Ascending aorta (tissue), 2 donors: ENCODE data around the gene PRPF40B. TPM values are rescaled to one million over a fixed set of nuclear protein-coding genes. Genes with fewer than 3 reads are reported as not detected.
"Not testable (repeated sequence)": the region's sequence is repeated elsewhere in the genome, so short reads cannot be mapped to it uniquely, and the experiment has no call there.

Experiments
- DNase-seq, 2 donors: peaks; one replicate each; pipeline ENCODE4 v3.0.0-alpha.2; 2019; ENCODE audit warnings: low spot score in 2 of 2
- H3K27ac ChIP-seq, 2 donors: fragments of 200-600 bp; sonication (generic); one replicate each; pipeline ENCODE4 v1.5.1; 2016 to 2017; ENCODE audit warnings: mild to moderate bottlenecking in 1 of 2
- H3K27me3 ChIP-seq: fragments of 200-600 bp; sonication (generic); one replicate; pipeline ENCODE4 v1.5.1; 2017
- H3K36me3 ChIP-seq, 2 donors: fragments of 200-600 bp; sonication (generic); one replicate each; pipeline ENCODE4 v1.5.1; 2016
- H3K4me1 ChIP-seq, 2 donors: fragments of 200-600 bp; sonication (generic); one replicate each; pipeline ENCODE4 v1.5.1; 2016 to 2017; ENCODE audit warnings: mild to moderate bottlenecking in 1 of 2
- H3K4me3 ChIP-seq, 2 donors: fragments of 200-600 bp; sonication (generic); one replicate each; pipeline ENCODE4 v1.5.1; 2016 to 2017; ENCODE audit warnings: mild to moderate bottlenecking in 1 of 2
- H3K9me3 ChIP-seq, 2 donors: fragments of 200-600 bp; sonication (generic); one replicate each; pipeline ENCODE4 v1.5.1; 2016
- intact Hi-C: fragments of 100-400 bp; cut with DNase I; formaldehyde crosslinking; loops from one replicate; pipeline ENCODE4 v1.15.1; 2023
- total RNA-seq: library from RNA; depleted of rRNA; stranded (reverse); fragments of >200 nt; gene quantifications from one replicate; pipeline ENCODE4 v1.1.0, GENCODE V29; 2016
- TF ChIP-seq, protein P1 (sequence below), 3 experiments: fragments of 200-600 bp in 2 of 3; fragments of 450-650 bp in 1 of 3; sonication (generic) in 2 of 3; IDR thresholded peaks; one replicate each; pipeline ENCODE4 v1.5.1; 2016 to 2019; ENCODE audit warnings: antibody characterized with exemption in 3 of 3, mild to moderate bottlenecking in 1 of 3, moderate library complexity in 1 of 3

The PRPF40B gene
- total RNA-seq, 1 donor from 2014 or later = 9.5 TPM

DNA sequence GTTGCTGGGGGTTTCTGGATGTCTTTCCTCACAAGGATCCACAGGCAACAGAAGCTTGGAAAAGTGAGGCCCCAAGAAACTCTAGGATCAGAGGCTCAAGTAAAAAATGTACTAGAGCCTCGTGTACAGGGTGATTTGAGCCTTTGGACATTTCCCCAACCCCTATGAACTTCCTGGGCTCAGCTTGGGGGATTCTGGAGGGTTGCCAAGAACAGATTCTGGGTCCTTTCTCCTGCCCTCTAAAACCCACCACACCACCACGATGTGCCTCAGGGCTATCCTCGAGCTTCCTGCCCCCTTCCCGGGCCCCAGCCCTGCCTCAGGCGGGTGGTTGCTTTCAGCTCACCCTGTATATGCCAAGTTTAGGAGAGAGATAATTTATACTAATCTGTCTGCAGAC is 18.5 kb upstream of the PRPF40B start:
- intact Hi-C loops = no loop called here
- TF ChIP-seq, protein P1, sequence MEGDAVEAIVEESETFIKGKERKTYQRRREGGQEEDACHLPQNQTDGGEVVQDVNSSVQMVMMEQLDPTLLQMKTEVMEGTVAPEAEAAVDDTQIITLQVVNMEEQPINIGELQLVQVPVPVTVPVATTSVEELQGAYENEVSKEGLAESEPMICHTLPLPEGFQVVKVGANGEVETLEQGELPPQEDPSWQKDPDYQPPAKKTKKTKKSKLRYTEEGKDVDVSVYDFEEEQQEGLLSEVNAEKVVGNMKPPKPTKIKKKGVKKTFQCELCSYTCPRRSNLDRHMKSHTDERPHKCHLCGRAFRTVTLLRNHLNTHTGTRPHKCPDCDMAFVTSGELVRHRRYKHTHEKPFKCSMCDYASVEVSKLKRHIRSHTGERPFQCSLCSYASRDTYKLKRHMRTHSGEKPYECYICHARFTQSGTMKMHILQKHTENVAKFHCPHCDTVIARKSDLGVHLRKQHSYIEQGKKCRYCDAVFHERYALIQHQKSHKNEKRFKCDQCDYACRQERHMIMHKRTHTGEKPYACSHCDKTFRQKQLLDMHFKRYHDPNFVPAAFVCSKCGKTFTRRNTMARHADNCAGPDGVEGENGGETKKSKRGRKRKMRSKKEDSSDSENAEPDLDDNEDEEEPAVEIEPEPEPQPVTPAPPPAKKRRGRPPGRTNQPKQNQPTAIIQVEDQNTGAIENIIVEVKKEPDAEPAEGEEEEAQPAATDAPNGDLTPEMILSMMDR (IDR thresholded peaks at IDR 0.05) = no peak
- H3K4me1 ChIP-seq = no peaks in the 10 kb centered on the region
- no peak overlapping the region for H3K4me3 ChIP-seq
- no peaks in the 10 kb centered on the region for H3K36me3 ChIP-seq
- no peak overlapping the region for H3K27ac ChIP-seq
- DNase-seq = no peak
- H3K27me3 ChIP-seq = no peaks in the 10 kb centered on the region
- no peaks in the 10 kb centered on the region for H3K9me3 ChIP-seq

DNA sequence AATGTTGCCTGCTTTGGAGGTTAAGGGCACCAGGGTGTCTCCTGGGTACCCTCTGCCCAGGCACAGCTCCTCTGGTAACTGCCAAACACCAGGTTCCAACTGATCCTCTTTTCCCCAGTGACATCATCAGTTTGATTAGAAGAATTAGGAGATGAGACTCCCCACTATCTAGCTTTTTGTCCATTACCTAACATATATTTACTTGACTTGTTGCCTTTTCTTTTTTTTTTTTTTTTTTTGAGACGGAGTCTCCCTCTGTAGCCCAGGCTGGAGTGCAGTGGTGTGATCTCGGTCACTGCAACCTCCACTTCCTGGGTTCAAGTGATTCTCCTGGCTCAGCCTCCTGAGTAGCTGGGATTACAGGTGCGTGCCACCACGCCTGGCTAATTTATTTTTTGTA is 17.8 kb upstream of the PRPF40B start, which contains the start of gene FAM186B:
FAM186B (minus strand) TSS at position 101 of the 400 bp plus-strand sequence. CDS start 162 bp downstream, outside the sequence.
- DNase-seq, H3K4me3 ChIP-seq, intact Hi-C loops, H3K27ac ChIP-seq, H3K36me3 ChIP-seq, H3K9me3 ChIP-seq, H3K27me3 ChIP-seq, H3K4me1 ChIP-seq: not testable (repeated sequence)

DNA sequence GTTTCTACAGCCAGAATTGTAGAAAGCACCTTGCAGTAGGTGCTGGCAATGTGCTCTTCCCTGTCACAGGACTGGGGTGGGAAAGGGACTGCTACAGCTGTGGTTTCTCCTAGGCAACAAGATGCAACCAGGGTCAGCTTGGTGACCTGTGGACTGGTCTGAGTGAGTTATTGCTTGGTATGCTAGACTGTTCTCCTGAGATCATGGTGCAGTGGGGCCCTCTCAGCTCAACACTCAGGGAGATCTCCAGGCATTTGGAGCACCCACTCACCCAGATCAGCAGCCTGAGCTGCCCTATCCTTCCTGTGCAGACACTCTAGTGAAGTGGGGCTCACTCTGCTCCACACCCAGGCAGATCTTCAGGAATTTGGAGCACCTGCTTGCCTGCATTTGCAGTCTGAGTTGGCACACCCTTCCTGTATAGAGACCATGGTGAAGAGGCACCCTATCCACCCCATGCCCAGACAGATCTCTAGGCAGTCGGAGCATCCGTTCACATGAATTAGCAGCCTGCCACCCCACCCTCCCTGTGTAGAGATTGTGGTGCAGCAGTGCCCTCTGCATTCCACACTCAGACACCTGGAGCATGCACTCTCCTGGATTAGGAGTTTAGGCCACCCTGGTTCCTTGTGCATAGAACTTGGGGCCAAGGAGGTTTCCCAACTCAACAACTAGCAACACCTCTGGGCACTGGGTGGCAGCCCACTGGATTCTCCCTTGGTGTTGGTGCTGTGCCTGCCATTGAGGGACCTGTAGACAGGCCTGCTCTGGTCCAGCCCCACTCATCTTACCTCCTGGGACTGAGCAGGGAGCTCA is 14.1 kb upstream of the PRPF40B start:
- intact Hi-C loops = no loop called here
- TF ChIP-seq, protein P1 (IDR thresholded peaks at IDR 0.05) = no peak

DNA sequence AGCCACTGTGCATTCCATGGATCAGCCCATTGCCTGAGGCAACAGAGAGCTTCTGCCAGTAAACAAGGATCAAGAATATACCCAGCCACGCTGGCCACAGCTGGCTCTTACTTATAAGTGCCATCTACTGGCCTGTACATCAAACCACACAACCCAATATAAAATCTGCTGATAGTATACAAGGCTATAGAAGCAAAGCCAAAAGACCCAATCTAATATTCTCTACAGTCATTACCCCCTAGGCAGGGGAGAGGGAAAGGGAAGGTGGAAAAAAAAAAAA is 13.5 kb upstream of the PRPF40B start:
- Histone ChIP-seq H3K27me3 (no peaks in the 10 kb centered on the region), H3K36me3 (no peaks in the 10 kb centered on the region), H3K27ac (no peak overlapping the region), H3K4me1 (no peaks in the 10 kb centered on the region), H3K9me3 (peaks cover 0 to 4% of the 10 kb centered on the region in 2 donors), H3K4me3 (no peak overlapping the region)
- DNase-seq = no peak
- TF ChIP-seq, protein P1 (IDR thresholded peaks at IDR 0.05) = no peak
- intact Hi-C loops = no loop called here

More for the DNA sequence above, 14.1 kb upstream of the PRPF40B start:
- no peaks in the 10 kb centered on the region for H3K4me1 ChIP-seq
- H3K27me3 ChIP-seq = no peaks in the 10 kb centered on the region
- no peaks in the 10 kb centered on the region for H3K36me3 ChIP-seq
- H3K4me3 ChIP-seq = no peak overlapping the region
- no peak for DNase-seq
- peaks cover 0 to 4% of the 10 kb centered on the region in 2 donors for H3K9me3 ChIP-seq
- H3K27ac ChIP-seq = no peak overlapping the region

DNA sequence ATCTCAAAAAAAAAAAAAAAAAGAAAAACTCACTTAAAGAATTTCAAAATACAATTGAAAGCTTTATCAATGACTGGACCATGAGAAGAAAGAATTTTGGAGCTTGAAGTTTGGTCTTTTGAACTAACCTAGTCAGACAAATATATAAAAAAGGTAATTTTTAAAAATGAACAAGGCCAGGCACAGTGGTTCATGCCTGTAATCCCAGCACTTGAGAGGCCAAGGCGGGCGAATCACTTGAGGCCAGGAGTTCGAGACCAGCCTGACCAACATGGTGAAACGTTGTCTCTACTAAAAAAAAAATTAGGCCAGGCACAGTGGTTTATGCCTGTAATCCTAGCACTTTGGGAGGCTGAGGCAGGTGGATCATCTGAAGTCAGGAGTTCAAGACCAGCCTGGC is 12.6 kb upstream of the PRPF40B start:
- H3K4me3 ChIP-seq, H3K4me1 ChIP-seq, H3K27ac ChIP-seq, H3K27me3 ChIP-seq, DNase-seq, H3K36me3 ChIP-seq, H3K9me3 ChIP-seq, intact Hi-C loops: not testable (repeated sequence)

DNA sequence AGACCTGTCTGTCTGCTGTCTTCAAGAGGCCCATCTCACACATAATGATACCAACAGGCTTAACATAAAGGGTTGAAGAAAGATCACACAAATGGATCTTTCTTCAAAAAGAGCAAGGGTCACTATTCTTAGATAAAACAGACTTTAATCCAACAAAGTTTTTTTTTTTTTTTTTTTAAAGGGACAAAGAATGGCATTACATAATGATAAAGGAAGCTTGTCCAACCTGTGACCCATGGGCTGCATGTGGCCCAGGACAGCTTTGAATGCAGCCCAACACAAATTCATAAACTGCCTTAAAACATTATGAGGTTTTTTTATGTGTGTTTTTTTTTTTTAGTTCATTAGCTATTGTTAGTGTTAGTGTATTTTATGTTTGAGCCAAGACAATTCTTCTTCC is 11.2 kb upstream of the PRPF40B start:
- Histone ChIP-seq H3K27me3 (no peaks in the 10 kb centered on the region), H3K4me1 (no peaks in the 10 kb centered on the region), H3K9me3 (peaks cover 0 to 4% of the 10 kb centered on the region in 2 donors), H3K4me3 (no peak overlapping the region), H3K27ac (no peak overlapping the region), H3K36me3 (no peaks in the 10 kb centered on the region)
- no peak for DNase-seq
- TF ChIP-seq, protein P1 (IDR thresholded peaks at IDR 0.05) = no peak
- intact Hi-C loops = no loop called here
